DOHH2 (cell line): ENCODE data around the gene VCL.

Experiments
- H3F3A ChIP-seq: fragments of 200-600 bp; sonication (generic), shearing (Covaris generic); 2 replicates; pipeline ENCODE4 v1.6.0; 2016; ENCODE audit warnings: antibody characterized with exemption, mild to moderate bottlenecking; ENCODE audit not compliant: control insufficient read depth, insufficient read depth
- H3K27ac ChIP-seq: fragments of 200-600 bp; sonication (generic); 2 replicates; pipeline ENCODE4 v1.5.1; 2014; ENCODE audit warnings: low read depth, mild to moderate bottlenecking, low read length, moderate library complexity
- H3K27me3 ChIP-seq: fragments of 200-600 bp; sonication (generic); 2 replicates; pipeline ENCODE4 v1.6.1; 2014; ENCODE audit warnings: mild to moderate bottlenecking, low read length, mixed read lengths; ENCODE audit not compliant: control insufficient read depth
- H3K36me3 ChIP-seq: fragments of 200-600 bp; sonication (generic); 2 replicates; pipeline ENCODE4 v1.6.1; 2014; ENCODE audit warnings: mild to moderate bottlenecking, low read length, moderate library complexity, mixed read lengths; ENCODE audit not compliant: control insufficient read depth
- H3K4me1 ChIP-seq: fragments of 200-600 bp; sonication (generic); 2 replicates; pipeline ENCODE4 v1.6.1; 2014; ENCODE audit warnings: mild to moderate bottlenecking, low read length, mixed read lengths; ENCODE audit not compliant: control insufficient read depth
- H3K4me2 ChIP-seq: fragments of 200-600 bp; sonication (generic); 2 replicates; pipeline ENCODE4 v1.6.0; 2014; ENCODE audit warnings: mild to moderate bottlenecking, low read length, moderate library complexity
- H3K4me3 ChIP-seq: fragments of 200-600 bp; sonication (generic); 2 replicates; pipeline ENCODE4 v1.5.1; 2014; ENCODE audit warnings: mild to moderate bottlenecking, low read length, mixed read lengths
- H3K79me2 ChIP-seq: fragments of 200-600 bp; sonication (generic); 2 replicates; pipeline ENCODE4 v1.6.1; 2014; ENCODE audit warnings: mild to moderate bottlenecking, low read length, mixed read lengths; ENCODE audit not compliant: control insufficient read depth
- H3K9me2 ChIP-seq: fragments of 200-600 bp; sonication (generic); replicated peaks from 2 replicates; pipeline ENCODE4 v1.6.1; 2014; ENCODE audit warnings: mild to moderate bottlenecking, low read length, mixed read lengths; ENCODE audit not compliant: control insufficient read depth
- H3K9me3 ChIP-seq: fragments of 200-600 bp; sonication (generic); 2 replicates; pipeline ENCODE4 v1.6.1; 2014; ENCODE audit warnings: antibody characterized with exemption, low read length, mixed read lengths; ENCODE audit not compliant: control insufficient read depth, insufficient read depth
- H4K20me1 ChIP-seq: fragments of 200-600 bp; sonication (generic); 2 replicates; pipeline ENCODE4 v1.6.0; 2014; ENCODE audit warnings: low read depth, mild to moderate bottlenecking, antibody characterized with exemption, low read length, moderate library complexity; ENCODE audit not compliant: control insufficient read depth, insufficient read depth
- CTCF ChIP-seq: fragments of 200-600 bp; sonication (generic); IDR thresholded peaks from one replicate; pipeline ENCODE4 v1.5.1; 2014; ENCODE audit warnings: antibody characterized with exemption, mild to moderate bottlenecking, low read depth, low read length; ENCODE audit not compliant: poor library complexity, severe bottlenecking
- EZH2phosphoT487 ChIP-seq: fragments of 200-600 bp; sonication (generic); IDR thresholded peaks from 2 replicates; pipeline ENCODE4 v1.6.1; 2017; ENCODE audit warnings: borderline replicate concordance, mild to moderate bottlenecking, antibody characterized with exemption, low read length, moderate library complexity, mixed read lengths

VCL gene

GRCh38 chr10:73967544-73967943 lies 30.4 kb upstream of the VCL start:
- Histone ChIP-seq H3K4me2 (no peak overlapping the region), H3K27me3 (no peaks in the 10 kb centered on the region), H3K4me1 (peaks cover 16% of the 10 kb centered on the region), H3K79me2 (no peaks in the 10 kb centered on the region), H4K20me1 (no peaks in the 10 kb centered on the region), H3K9me3 (no peaks in the 10 kb centered on the region), H3F3A (peaks cover 5% of the 10 kb centered on the region), H3K9me2 (no peaks in the 10 kb centered on the region), H3K27ac (no peak overlapping the region), H3K36me3 (no peaks in the 10 kb centered on the region), H3K4me3 (no peak overlapping the region)
- TF ChIP-seq EZH2phosphoT487, result no peak
- no peak for TF ChIP-seq CTCF

- Histone ChIP-seq H3K4me1 (peaks cover 16% of the 10 kb centered on the region), H3K36me3 (no peaks in the 10 kb centered on the region), H3K4me2 (no peak overlapping the region), H3K27ac (no peak overlapping the region), H4K20me1 (no peaks in the 10 kb centered on the region), H3K4me3 (no peak overlapping the region), H3F3A (peaks cover 5% of the 10 kb centered on the region), H3K79me2 (no peaks in the 10 kb centered on the region), H3K9me2 (no peaks in the 10 kb centered on the region), H3K27me3 (no peaks in the 10 kb centered on the region), H3K9me3 (no peaks in the 10 kb centered on the region)
- no peak for TF ChIP-seq CTCF
- TF ChIP-seq EZH2phosphoT487, result no peak
Measured at GRCh38 chr10:73968098-73968521, 29.8 kb upstream of the VCL start.

- H3K4me2 ChIP-seq, result no peak overlapping the region
- H3K4me1 ChIP-seq, result peaks cover 27% of the 10 kb centered on the region
- H3K27ac ChIP-seq, result no peak overlapping the region
Measured at GRCh38 chr10:73969224-73969841, 28.6 kb upstream of the VCL start.

More at GRCh38 chr10:73969224-73969841, 28.6 kb upstream of the VCL start:
- no peaks in the 10 kb centered on the region for H3K9me2 ChIP-seq
- no peaks in the 10 kb centered on the region for H4K20me1 ChIP-seq
- H3K36me3 ChIP-seq, result no peaks in the 10 kb centered on the region
- no peaks in the 10 kb centered on the region for H3K9me3 ChIP-seq
- no peaks in the 10 kb centered on the region for H3K79me2 ChIP-seq
- H3K4me3 ChIP-seq, result no peak overlapping the region
- no peak for TF ChIP-seq EZH2phosphoT487
- TF ChIP-seq CTCF, result no peak
- peaks cover 5% of the 10 kb centered on the region for H3F3A ChIP-seq
- H3K27me3 ChIP-seq, result no peaks in the 10 kb centered on the region
